OCI-LY7 (cell line): ENCODE data around the gene TRAPPC12.

Experiments
- EZH2phosphoT487 ChIP-seq: fragments of 200-600 bp; sonication (generic); IDR thresholded peaks from 2 replicates; pipeline ENCODE4 v1.6.1; 2018; ENCODE audit warnings: low read depth, borderline replicate concordance, mild to moderate bottlenecking, mixed run types, antibody characterized with exemption, low read length, moderate library complexity, mixed read lengths
- TF ChIP-seq, protein P1 (sequence below): fragments of 200-600 bp; sonication (generic); conservative IDR thresholded peaks from 2 replicates; pipeline ENCODE4 v1.5.1; 2014; ENCODE audit warnings: mild to moderate bottlenecking, antibody characterized with exemption, low read length, moderate library complexity, mixed read lengths

DNA sequence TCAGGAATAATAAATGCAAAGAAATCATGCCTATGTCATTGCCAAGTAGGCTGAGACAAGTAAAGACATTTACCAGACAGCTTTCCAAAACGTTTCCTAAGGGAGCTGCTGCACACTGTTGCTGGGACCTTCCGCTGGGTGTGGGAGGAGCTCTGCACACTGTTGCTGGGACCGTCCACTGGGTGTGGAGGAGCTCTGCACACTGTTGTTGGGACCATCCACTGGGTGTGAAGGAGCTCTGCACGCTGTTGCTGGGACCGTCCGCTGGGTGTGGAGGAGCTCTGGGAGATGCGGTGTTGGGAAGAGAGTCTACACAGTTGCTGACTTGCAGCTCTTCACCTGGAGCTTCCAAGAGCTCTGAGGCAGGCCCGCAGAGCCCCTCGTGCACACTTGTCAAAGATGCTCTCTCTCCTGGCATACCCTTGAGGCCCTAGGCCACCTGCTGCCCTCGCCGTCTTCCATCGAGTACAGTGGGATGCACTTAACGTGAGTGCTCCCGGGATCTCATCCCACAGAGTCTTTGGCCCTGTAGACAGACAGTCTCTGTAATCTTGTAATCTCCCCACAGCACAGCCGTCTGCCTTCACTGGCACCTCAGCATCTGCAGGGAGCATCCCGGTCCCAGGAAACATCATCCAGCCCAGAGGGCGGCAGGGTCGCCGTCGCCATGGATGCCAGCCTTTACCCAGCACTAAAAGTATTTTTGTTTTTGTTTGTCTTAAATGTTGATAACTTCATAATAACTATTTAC lies 51.4 kb downstream of the TRAPPC12 start:
- TF ChIP-seq, protein P1, sequence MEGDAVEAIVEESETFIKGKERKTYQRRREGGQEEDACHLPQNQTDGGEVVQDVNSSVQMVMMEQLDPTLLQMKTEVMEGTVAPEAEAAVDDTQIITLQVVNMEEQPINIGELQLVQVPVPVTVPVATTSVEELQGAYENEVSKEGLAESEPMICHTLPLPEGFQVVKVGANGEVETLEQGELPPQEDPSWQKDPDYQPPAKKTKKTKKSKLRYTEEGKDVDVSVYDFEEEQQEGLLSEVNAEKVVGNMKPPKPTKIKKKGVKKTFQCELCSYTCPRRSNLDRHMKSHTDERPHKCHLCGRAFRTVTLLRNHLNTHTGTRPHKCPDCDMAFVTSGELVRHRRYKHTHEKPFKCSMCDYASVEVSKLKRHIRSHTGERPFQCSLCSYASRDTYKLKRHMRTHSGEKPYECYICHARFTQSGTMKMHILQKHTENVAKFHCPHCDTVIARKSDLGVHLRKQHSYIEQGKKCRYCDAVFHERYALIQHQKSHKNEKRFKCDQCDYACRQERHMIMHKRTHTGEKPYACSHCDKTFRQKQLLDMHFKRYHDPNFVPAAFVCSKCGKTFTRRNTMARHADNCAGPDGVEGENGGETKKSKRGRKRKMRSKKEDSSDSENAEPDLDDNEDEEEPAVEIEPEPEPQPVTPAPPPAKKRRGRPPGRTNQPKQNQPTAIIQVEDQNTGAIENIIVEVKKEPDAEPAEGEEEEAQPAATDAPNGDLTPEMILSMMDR = no peak
- no peak for TF ChIP-seq EZH2phosphoT487
